IgD-negative memory B cell (primary cell): ENCODE results near the gene TCF12. TPM values are rescaled to one million over a fixed set of nuclear protein-coding genes. Genes with fewer than 3 reads are reported as not detected.
A peak's percentile ranks its signal among the peaks of the same experiment; 100 is the strongest.

Experiments used
- H3K27ac Mint-ChIP-seq, 3 donors: one replicate each; pipeline ENCODE4 v1.8.0; 2020 to 2022; ENCODE audit warnings: mild to moderate bottlenecking in 3 of 3, mixed read lengths in 3 of 3, moderate library complexity in 1 of 3
- H3K27me3 Mint-ChIP-seq: one replicate; pipeline ENCODE4 v1.8.0; 2021; ENCODE audit warnings: mixed read lengths
- H3K36me3 Mint-ChIP-seq: one replicate; pipeline ENCODE4 v1.8.0; 2020; ENCODE audit warnings: mild to moderate bottlenecking, mixed read lengths
- H3K4me1 Mint-ChIP-seq, 3 donors: one replicate each; pipeline ENCODE4 v1.8.0; 2020 to 2022; ENCODE audit warnings: mixed read lengths in 3 of 3, mild to moderate bottlenecking in 1 of 3
- H3K4me3 Mint-ChIP-seq, 4 donors: one replicate each; pipeline ENCODE4 v1.8.0; 2020 to 2022; ENCODE audit warnings: mild to moderate bottlenecking in 4 of 4, mixed read lengths in 4 of 4, moderate library complexity in 3 of 4
- H3K9me3 Mint-ChIP-seq, 3 donors: one replicate each; pipeline ENCODE4 v1.8.0; 2020 to 2021; ENCODE audit warnings: mixed read lengths in 3 of 3, mild to moderate bottlenecking in 1 of 3
- polyA plus RNA-seq: library from polyadenylated mRNA; unstranded; fragments of 300-500 nt; fragmentation: Illumina TruSeq; gene quantifications from one replicate; pipeline ENCODE4 v1.2.3, GENCODE V29; 2021

The TCF12 gene
- polyA plus RNA-seq, 1 donor from 2014 or later: 58.0 TPM

GRCh38 chr15:57253082-57253481 lies 334.6 kb downstream of the TCF12 start:
- Mint-ChIP-seq H3K4me1 (peaks cover 0 to 11% (median 0%) of the 10 kb centered on the region in 3 donors), H3K27me3 (no peaks in the 10 kb centered on the region), H3K9me3 (no peaks in the 10 kb centered on the region), H3K36me3 (peaks cover 11% of the 10 kb centered on the region), H3K27ac (no peak overlapping the region), H3K4me3 (no peak overlapping the region)

- Mint-ChIP-seq H3K4me3 (no peak overlapping the region), H3K9me3 (no peaks in the 10 kb centered on the region), H3K27ac (no peak overlapping the region), H3K4me1 (peaks cover 0 to 15% (median 1%) of the 10 kb centered on the region in 3 donors), H3K27me3 (no peaks in the 10 kb centered on the region), H3K36me3 (peaks cover 8% of the 10 kb centered on the region)
Measured at GRCh38 chr15:57253500-57253899, 335.1 kb downstream of the TCF12 start.

GRCh38 chr15:57255751-57256341 lies 337.4 kb downstream of the TCF12 start:
- H3K27me3 Mint-ChIP-seq: no peaks in the 10 kb centered on the region
- H3K36me3 Mint-ChIP-seq: peaks cover 8% of the 10 kb centered on the region
- no peak overlapping the region for H3K27ac Mint-ChIP-seq
- H3K9me3 Mint-ChIP-seq: no peaks in the 10 kb centered on the region
- H3K4me3 Mint-ChIP-seq: no peak overlapping the region
- H3K4me1 Mint-ChIP-seq: peaks cover 7 to 25% (median 9%) of the 10 kb centered on the region in 3 donors

GRCh38 chr15:57256939-57257338 lies 338.5 kb downstream of the TCF12 start:
- no peaks in the 10 kb centered on the region for H3K9me3 Mint-ChIP-seq
- no peak overlapping the region for H3K27ac Mint-ChIP-seq
- peaks cover 7 to 25% (median 9%) of the 10 kb centered on the region in 3 donors for H3K4me1 Mint-ChIP-seq
- no peak overlapping the region for H3K4me3 Mint-ChIP-seq
- no peaks in the 10 kb centered on the region for H3K27me3 Mint-ChIP-seq
- H3K36me3 Mint-ChIP-seq: peaks cover 8% of the 10 kb centered on the region

GRCh38 chr15:57259568-57260040 lies 341.2 kb downstream of the TCF12 start:
- H3K9me3 Mint-ChIP-seq: no peaks in the 10 kb centered on the region
- peaks cover 14% of the 10 kb centered on the region for H3K36me3 Mint-ChIP-seq
- peak overlapping the region in 1 of 3 donors; percentile 70 for H3K27ac Mint-ChIP-seq
- H3K27me3 Mint-ChIP-seq: no peaks in the 10 kb centered on the region
- peaks cover 9 to 20% (median 12%) of the 10 kb centered on the region in 3 donors for H3K4me1 Mint-ChIP-seq
- H3K4me3 Mint-ChIP-seq: peak overlapping the region in 2 of 4 donors; percentile 35 to 52

GRCh38 chr15:57263520-57263919 lies 345.1 kb downstream of the TCF12 start:
- no peaks in the 10 kb centered on the region for H3K9me3 Mint-ChIP-seq
- peaks cover 5% of the 10 kb centered on the region for H3K36me3 Mint-ChIP-seq

GRCh38 chr15:57272771-57273357 lies 354.4 kb downstream of the TCF12 start:
- Mint-ChIP-seq H3K4me1 (peaks cover 4 to 17% (median 11%) of the 10 kb centered on the region in 3 donors), H3K4me3 (no peak overlapping the region), H3K9me3 (no peaks in the 10 kb centered on the region), H3K36me3 (peaks cover 10% of the 10 kb centered on the region), H3K27ac (peak overlapping the region in 2 of 3 donors; percentile 11 to 95), H3K27me3 (no peaks in the 10 kb centered on the region)

More at GRCh38 chr15:57263520-57263919, 345.1 kb downstream of the TCF12 start:
- H3K4me3 Mint-ChIP-seq: no peak overlapping the region
- H3K27ac Mint-ChIP-seq: no peak overlapping the region
- H3K4me1 Mint-ChIP-seq: peaks cover 7 to 12% (median 10%) of the 10 kb centered on the region in 3 donors
- no peaks in the 10 kb centered on the region for H3K27me3 Mint-ChIP-seq

GRCh38 chr15:57273402-57273801 lies 355.0 kb downstream of the TCF12 start:
- H3K9me3 Mint-ChIP-seq: no peaks in the 10 kb centered on the region
- peaks cover 7 to 22% (median 11%) of the 10 kb centered on the region in 3 donors for H3K4me1 Mint-ChIP-seq
- H3K36me3 Mint-ChIP-seq: peaks cover 10% of the 10 kb centered on the region
- H3K27ac Mint-ChIP-seq: peak overlapping the region in 2 of 3 donors; percentile 27 to 95
- H3K27me3 Mint-ChIP-seq: no peaks in the 10 kb centered on the region
- H3K4me3 Mint-ChIP-seq: no peak overlapping the region

GRCh38 chr15:57278439-57278838 lies 360.0 kb downstream of the TCF12 start:
- H3K27ac Mint-ChIP-seq: peak overlapping the region in 2 of 3 donors; percentile 46 to 57
- H3K36me3 Mint-ChIP-seq: peaks cover 7% of the 10 kb centered on the region
- no peaks in the 10 kb centered on the region for H3K27me3 Mint-ChIP-seq
- H3K9me3 Mint-ChIP-seq: no peaks in the 10 kb centered on the region
- no peak overlapping the region for H3K4me3 Mint-ChIP-seq
- H3K4me1 Mint-ChIP-seq: peaks cover 32 to 52% (median 33%) of the 10 kb centered on the region in 3 donors

- Mint-ChIP-seq H3K4me1 (peaks cover 40 to 59% (median 44%) of the 10 kb centered on the region in 3 donors), H3K27ac (peak overlapping the region; percentile 25 to 98 (median 56)), H3K9me3 (no peaks in the 10 kb centered on the region), H3K4me3 (peak overlapping the region in 1 of 4 donors; percentile 47), H3K27me3 (no peaks in the 10 kb centered on the region), H3K36me3 (peaks cover 6% of the 10 kb centered on the region)
Measured at GRCh38 chr15:57280464-57280863, 362.0 kb downstream of the TCF12 start.

GRCh38 chr15:57281321-57281720 lies 362.9 kb downstream of the TCF12 start:
- Mint-ChIP-seq H3K27me3 (no peaks in the 10 kb centered on the region), H3K9me3 (no peaks in the 10 kb centered on the region), H3K27ac (peak overlapping the region; percentile 88 to 99 (median 98)), H3K4me1 (peaks cover 45 to 63% (median 49%) of the 10 kb centered on the region in 3 donors), H3K36me3 (peaks cover 1% of the 10 kb centered on the region), H3K4me3 (peak overlapping the region; percentile 79 to 93 (median 90))

GRCh38 chr15:57282686-57283085 lies 364.2 kb downstream of the TCF12 start:
- Mint-ChIP-seq H3K27ac (peak overlapping the region; percentile 88 to 99 (median 98)), H3K4me3 (peak overlapping the region; percentile 79 to 93 (median 90)), H3K36me3 (peaks cover 3% of the 10 kb centered on the region), H3K27me3 (no peaks in the 10 kb centered on the region), H3K9me3 (no peaks in the 10 kb centered on the region), H3K4me1 (peaks cover 59 to 76% (median 59%) of the 10 kb centered on the region in 3 donors)

GRCh38 chr15:57283774-57284503 lies 365.5 kb downstream of the TCF12 start:
- Mint-ChIP-seq H3K4me1 (peaks cover 58 to 75% (median 66%) of the 10 kb centered on the region in 3 donors), H3K27ac (peak overlapping the region; percentile 88 to 99 (median 98)), H3K9me3 (no peaks in the 10 kb centered on the region), H3K36me3 (peaks cover 3% of the 10 kb centered on the region), H3K4me3 (peak overlapping the region; percentile 79 to 93 (median 86)), H3K27me3 (no peaks in the 10 kb centered on the region)

GRCh38 chr15:57284535-57284934 lies 366.1 kb downstream of the TCF12 start:
- H3K27ac Mint-ChIP-seq: peak overlapping the region; percentile 88 to 99 (median 98)
- peaks cover 59 to 74% (median 65%) of the 10 kb centered on the region in 3 donors for H3K4me1 Mint-ChIP-seq
- H3K36me3 Mint-ChIP-seq: peaks cover 3% of the 10 kb centered on the region
- H3K4me3 Mint-ChIP-seq: peak overlapping the region; percentile 79 to 93 (median 86)
- H3K27me3 Mint-ChIP-seq: no peaks in the 10 kb centered on the region
- no peaks in the 10 kb centered on the region for H3K9me3 Mint-ChIP-seq

GRCh38 chr15:57285386-57285785 lies 366.9 kb downstream of the TCF12 start:
- peak overlapping the region; percentile 88 to 98 (median 93) for H3K27ac Mint-ChIP-seq
- H3K36me3 Mint-ChIP-seq: peaks cover 4% of the 10 kb centered on the region
- no peaks in the 10 kb centered on the region for H3K27me3 Mint-ChIP-seq
- H3K4me3 Mint-ChIP-seq: peak overlapping the region in 2 of 4 donors; percentile 74 to 90
- no peaks in the 10 kb centered on the region for H3K9me3 Mint-ChIP-seq
- peaks cover 57 to 74% (median 67%) of the 10 kb centered on the region in 3 donors for H3K4me1 Mint-ChIP-seq
